Measurements from ENCODE around the gene EPB41L2.

DNA sequence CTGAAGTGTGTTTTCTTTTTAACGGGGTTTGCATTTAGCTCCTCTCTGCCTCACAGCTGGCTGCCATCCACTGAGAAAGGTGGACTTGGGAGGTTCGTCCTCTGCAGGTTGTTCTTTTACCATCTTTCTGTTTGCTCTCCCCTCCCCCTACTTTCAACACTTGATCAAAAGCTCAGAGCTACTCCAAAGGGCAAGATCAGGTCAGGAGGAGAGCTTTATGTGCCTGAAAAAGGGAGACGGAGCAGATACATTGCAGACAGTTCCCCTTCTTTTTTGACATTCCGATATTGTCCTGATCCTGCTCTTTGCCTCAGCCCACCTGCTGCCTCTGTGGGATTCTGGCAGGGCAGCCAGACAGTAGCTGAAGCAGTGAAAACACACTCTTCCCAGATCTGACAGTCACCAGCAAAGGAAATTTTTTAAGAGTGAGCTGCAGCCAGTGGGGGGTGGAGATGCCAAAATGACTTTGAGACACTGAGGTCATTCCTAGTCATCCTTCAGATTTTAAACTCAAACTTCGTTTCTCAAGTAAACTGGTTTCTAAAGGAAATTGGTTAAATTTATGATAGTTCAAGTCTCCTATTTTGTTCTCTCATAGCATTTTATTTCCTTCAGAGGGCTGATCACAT, 209.4 kb downstream of the EPB41L2 start:
- TF ChIP-seq, protein P1, sequence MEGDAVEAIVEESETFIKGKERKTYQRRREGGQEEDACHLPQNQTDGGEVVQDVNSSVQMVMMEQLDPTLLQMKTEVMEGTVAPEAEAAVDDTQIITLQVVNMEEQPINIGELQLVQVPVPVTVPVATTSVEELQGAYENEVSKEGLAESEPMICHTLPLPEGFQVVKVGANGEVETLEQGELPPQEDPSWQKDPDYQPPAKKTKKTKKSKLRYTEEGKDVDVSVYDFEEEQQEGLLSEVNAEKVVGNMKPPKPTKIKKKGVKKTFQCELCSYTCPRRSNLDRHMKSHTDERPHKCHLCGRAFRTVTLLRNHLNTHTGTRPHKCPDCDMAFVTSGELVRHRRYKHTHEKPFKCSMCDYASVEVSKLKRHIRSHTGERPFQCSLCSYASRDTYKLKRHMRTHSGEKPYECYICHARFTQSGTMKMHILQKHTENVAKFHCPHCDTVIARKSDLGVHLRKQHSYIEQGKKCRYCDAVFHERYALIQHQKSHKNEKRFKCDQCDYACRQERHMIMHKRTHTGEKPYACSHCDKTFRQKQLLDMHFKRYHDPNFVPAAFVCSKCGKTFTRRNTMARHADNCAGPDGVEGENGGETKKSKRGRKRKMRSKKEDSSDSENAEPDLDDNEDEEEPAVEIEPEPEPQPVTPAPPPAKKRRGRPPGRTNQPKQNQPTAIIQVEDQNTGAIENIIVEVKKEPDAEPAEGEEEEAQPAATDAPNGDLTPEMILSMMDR (IDR thresholded peaks at IDR 0.05), result no peak
- TF ChIP-seq POLR2A (IDR thresholded peaks at IDR 0.05), result no peak
